ENCODE results near the gene OSBPL10.

The OSBPL10 gene

DNA sequence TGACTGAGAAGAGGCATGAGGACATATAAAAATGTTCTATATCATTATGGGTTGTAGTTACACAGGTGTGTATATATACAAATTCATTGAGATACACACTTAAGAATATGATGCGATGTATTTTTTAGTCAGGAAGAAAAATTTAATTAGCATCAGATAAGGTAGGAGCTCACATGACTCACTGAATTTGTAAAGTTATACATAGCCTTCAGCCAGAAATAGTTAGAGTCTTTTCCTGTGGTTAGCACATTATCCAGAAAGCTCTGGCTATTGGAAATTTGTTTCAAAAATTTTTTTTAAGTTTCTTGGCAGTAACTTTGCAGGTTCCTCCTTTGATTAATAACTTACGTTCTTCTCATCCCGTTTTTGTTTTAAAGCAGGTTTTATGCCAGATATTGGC, 359.7 kb downstream of the OSBPL10 start:
- Histone ChIP-seq H3K9me3 (ENCODE audit: control insufficient read depth, low read length) (no peaks in the 10 kb centered on the region), H3K4me1 (ENCODE audit: control insufficient read depth, insufficient read depth, low read length) (peaks cover 3% of the 10 kb centered on the region), H3K9ac (ENCODE audit: low read length) (no peak overlapping the region), H3K36me3 (ENCODE audit: control insufficient read depth, insufficient read depth, low read length, severe bottlenecking) (peaks cover 72% of the 10 kb centered on the region), H3K4me3 (ENCODE audit: low read length) (no peak overlapping the region), H3K27me3 (replicated peaks; ENCODE audit: control insufficient read depth, insufficient read depth, low read length) (no peaks in the 10 kb centered on the region)
- DNase-seq (ENCODE audit: low read depth), result peak; percentile 15

DNA sequence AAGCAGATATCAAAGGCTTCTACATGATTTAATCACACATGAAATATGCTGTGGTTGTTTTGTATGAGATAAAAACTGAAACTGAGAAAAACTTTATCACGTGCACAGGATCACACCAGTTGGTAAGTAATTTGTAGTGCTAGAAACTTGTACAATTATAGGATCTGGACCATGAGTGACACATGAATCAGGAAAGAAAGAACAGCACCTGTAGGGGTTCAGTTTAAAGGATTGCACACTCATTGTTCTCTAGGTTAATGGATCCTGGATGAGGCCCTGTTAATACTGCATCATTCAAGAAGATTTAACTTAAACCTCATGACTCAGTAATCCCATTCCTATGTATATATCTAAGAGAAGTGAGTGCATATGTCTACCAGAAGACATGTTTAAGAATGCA, 360.4 kb downstream of the OSBPL10 start:
- peaks cover 8% of the 10 kb centered on the region for H3K4me1 ChIP-seq (ENCODE audit: control insufficient read depth, insufficient read depth, low read length)
- H3K9ac ChIP-seq (ENCODE audit: low read length), result no peak overlapping the region
- peaks cover 65% of the 10 kb centered on the region for H3K36me3 ChIP-seq (ENCODE audit: control insufficient read depth, insufficient read depth, low read length, severe bottlenecking)
- no peak overlapping the region for H3K4me3 ChIP-seq (ENCODE audit: low read length)
- H3K9me3 ChIP-seq (ENCODE audit: control insufficient read depth, low read length), result no peaks in the 10 kb centered on the region
- H3K27me3 ChIP-seq (replicated peaks; ENCODE audit: control insufficient read depth, insufficient read depth, low read length), result no peaks in the 10 kb centered on the region
- no peak for DNase-seq (ENCODE audit: low read depth)

DNA sequence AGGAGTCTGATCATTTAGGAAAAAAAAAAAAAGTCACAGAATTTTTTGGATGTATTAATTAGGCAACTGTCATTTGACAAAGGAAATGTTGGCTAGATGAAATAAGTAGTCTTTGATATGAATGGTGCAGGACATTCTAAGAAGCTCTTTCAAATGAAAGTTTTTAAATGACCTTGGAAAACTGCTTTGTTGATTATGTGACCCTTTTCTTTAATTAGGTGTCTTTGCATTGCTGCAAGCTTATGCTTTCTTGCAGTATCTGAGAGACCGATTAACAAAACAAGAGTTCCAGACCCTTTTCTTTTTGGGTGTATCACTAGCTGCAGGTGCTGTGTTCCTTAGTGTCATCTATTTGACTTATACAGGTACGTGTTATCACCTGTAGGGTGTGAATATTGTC, 364.4 kb downstream of the OSBPL10 start:
- no peak overlapping the region for H3K4me3 ChIP-seq (ENCODE audit: low read length)
- H3K36me3 ChIP-seq (ENCODE audit: control insufficient read depth, insufficient read depth, low read length, severe bottlenecking), result peaks cover 31% of the 10 kb centered on the region
- no peaks in the 10 kb centered on the region for H3K27me3 ChIP-seq (replicated peaks; ENCODE audit: control insufficient read depth, insufficient read depth, low read length)
- H3K4me1 ChIP-seq (ENCODE audit: control insufficient read depth, insufficient read depth, low read length), result peaks cover 8% of the 10 kb centered on the region
- no peak overlapping the region for H3K9ac ChIP-seq (ENCODE audit: low read length)
- no peaks in the 10 kb centered on the region for H3K9me3 ChIP-seq (ENCODE audit: control insufficient read depth, low read length)
- no peak for DNase-seq (ENCODE audit: low read depth)

DNA sequence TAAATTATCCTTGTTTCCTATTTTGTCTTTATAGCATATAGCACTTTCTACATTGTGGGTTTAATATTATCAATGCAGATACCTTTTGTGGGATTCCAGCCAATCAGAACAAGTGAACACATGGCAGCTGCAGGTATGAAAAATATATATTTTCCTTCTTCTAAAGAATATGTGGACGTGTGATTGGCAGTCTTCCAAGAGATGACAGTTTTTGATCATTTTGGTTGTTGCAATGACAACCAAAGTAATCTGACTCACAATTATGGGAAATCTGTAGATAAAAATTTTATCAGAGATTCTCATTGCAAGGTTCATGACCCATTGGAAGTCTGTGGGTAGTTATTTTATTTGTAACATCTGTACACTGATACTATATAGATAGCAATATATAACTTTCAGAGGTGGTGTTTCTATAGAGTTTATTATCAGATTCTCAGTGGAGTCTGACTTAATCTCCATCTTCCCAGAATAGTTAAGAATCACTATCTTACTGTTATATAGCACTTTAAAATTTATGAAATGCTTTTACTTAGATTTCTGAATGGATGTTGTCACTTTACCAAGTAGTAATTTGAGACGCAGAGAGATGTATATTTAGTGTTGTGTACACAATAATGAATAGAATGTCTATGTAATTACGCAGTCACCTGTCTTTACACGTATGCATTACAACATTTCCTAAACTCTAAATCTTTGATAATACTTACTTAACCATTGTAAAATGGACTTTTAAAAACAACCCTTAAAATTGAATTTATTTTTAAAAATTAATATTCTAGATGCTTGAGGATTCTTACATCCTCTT, 365.8 kb downstream of the OSBPL10 start:
- Histone ChIP-seq H3K27me3 (replicated peaks; ENCODE audit: control insufficient read depth, insufficient read depth, low read length) (no peaks in the 10 kb centered on the region), H3K4me1 (ENCODE audit: control insufficient read depth, insufficient read depth, low read length) (peaks cover 8% of the 10 kb centered on the region), H3K36me3 (ENCODE audit: control insufficient read depth, insufficient read depth, low read length, severe bottlenecking) (peaks cover 19% of the 10 kb centered on the region), H3K4me3 (ENCODE audit: low read length) (no peak overlapping the region), H3K9ac (ENCODE audit: low read length) (no peak overlapping the region), H3K9me3 (ENCODE audit: control insufficient read depth, low read length) (no peaks in the 10 kb centered on the region)
- no peak for DNase-seq (ENCODE audit: low read depth)

DNA sequence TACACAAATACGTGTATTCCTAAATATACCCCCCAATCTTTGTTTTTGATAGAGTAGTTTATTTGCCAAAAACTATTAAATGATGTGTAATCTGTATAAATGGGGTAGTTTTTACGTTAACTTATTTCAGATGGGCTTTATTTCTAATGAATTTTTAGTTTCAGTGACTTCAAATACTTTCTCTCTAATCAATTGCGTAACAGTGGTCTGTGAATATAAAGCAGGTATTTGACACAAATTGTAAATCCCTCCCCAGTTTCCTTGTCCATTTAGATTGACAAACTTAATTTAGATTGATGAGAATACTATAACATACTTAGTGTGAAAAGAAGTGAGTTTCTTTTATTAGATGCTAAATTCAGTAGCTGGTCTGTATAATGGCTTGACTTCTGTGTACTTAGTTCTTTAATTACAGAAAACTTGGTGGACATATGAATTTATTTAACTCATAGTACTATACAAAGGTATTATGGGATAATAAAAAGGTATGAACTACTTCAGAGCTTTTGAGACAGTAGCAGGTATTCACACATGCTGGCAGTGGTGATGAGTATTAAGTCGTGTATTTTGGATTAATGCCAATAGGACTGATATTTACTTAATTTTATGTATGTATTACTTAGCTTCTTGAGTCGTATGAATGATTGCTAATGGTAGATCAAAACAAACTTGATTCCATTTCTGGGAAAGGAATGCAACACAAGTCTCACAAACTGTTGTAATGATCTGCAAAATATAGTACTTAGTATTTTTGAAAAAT, 366.7 kb downstream of the OSBPL10 start:
- Histone ChIP-seq H3K27me3 (replicated peaks; ENCODE audit: control insufficient read depth, insufficient read depth, low read length) (no peaks in the 10 kb centered on the region), H3K4me3 (ENCODE audit: low read length) (no peak overlapping the region), H3K9ac (ENCODE audit: low read length) (no peak overlapping the region), H3K4me1 (ENCODE audit: control insufficient read depth, insufficient read depth, low read length) (peaks cover 8% of the 10 kb centered on the region), H3K9me3 (ENCODE audit: control insufficient read depth, low read length) (no peaks in the 10 kb centered on the region), H3K36me3 (ENCODE audit: control insufficient read depth, insufficient read depth, low read length, severe bottlenecking) (peaks cover 10% of the 10 kb centered on the region)
- DNase-seq (ENCODE audit: low read depth), result no peak

DNA sequence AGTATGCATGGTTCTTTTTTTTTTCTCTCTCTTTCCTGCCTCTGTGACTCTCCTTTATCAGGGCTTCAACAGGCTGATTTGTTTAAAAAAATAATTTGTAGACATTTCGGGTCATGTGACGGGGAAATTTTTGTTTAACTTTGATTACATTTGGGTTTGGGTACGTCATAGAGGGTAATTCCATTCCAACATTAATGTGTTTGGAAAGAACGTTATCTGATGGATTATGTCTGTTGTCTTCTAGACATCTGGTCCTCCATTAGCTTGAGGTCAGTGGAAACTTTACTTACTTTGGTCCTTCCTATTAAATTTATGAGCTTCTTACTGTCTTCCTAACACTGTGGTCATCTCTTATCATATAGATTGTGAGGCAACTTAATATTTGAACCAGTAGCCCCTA, 367.4 kb downstream of the OSBPL10 start:
- Histone ChIP-seq H3K9me3 (ENCODE audit: control insufficient read depth, low read length) (no peaks in the 10 kb centered on the region), H3K36me3 (ENCODE audit: control insufficient read depth, insufficient read depth, low read length, severe bottlenecking) (peaks cover 5% of the 10 kb centered on the region), H3K4me3 (ENCODE audit: low read length) (no peak overlapping the region), H3K27me3 (replicated peaks; ENCODE audit: control insufficient read depth, insufficient read depth, low read length) (no peaks in the 10 kb centered on the region), H3K9ac (ENCODE audit: low read length) (no peak overlapping the region), H3K4me1 (ENCODE audit: control insufficient read depth, insufficient read depth, low read length) (peaks cover 8% of the 10 kb centered on the region)
- no peak for DNase-seq (ENCODE audit: low read depth)

DNA sequence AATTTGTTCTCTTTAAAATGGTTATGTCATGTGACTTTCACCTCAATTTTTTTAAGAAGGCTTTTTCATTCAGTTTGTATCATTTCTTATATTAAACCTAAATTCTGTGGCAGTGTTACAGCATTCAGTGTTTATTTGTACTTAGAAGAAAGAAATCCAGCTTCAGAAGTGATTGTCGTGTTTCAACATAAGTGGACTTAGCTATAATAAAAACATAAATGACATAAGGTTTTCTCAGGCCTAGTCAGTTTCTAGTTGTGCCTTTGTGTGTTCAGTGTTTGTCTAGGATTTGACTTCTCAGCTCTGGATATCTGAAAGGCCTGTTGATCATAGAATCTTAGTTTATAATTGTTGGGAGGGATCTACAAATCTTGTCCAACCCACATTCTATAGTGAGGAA, 367.9 kb downstream of the OSBPL10 start:
- Histone ChIP-seq H3K27me3 (replicated peaks; ENCODE audit: control insufficient read depth, insufficient read depth, low read length) (no peaks in the 10 kb centered on the region), H3K9ac (ENCODE audit: low read length) (no peak overlapping the region), H3K36me3 (ENCODE audit: control insufficient read depth, insufficient read depth, low read length, severe bottlenecking) (peaks cover 5% of the 10 kb centered on the region), H3K9me3 (ENCODE audit: control insufficient read depth, low read length) (no peaks in the 10 kb centered on the region), H3K4me1 (ENCODE audit: control insufficient read depth, insufficient read depth, low read length) (peaks cover 8% of the 10 kb centered on the region), H3K4me3 (ENCODE audit: low read length) (no peak overlapping the region)
- peak; percentile 13 for DNase-seq (ENCODE audit: low read depth)

Measured in adipocyte (in vitro differentiated cells).